GM12874 (cell line): ENCODE measurements around the gene FBXO9.

Source experiments
- TF ChIP-seq, protein P1 (sequence below): IDR thresholded peaks from 2 replicates; pipeline ENCODE4 v1.5.1; 2011; ENCODE audit warnings: low read depth, mild to moderate bottlenecking, control low read depth, low read length, moderate library complexity; ENCODE audit not compliant: insufficient read depth

The FBXO9 gene

DNA sequence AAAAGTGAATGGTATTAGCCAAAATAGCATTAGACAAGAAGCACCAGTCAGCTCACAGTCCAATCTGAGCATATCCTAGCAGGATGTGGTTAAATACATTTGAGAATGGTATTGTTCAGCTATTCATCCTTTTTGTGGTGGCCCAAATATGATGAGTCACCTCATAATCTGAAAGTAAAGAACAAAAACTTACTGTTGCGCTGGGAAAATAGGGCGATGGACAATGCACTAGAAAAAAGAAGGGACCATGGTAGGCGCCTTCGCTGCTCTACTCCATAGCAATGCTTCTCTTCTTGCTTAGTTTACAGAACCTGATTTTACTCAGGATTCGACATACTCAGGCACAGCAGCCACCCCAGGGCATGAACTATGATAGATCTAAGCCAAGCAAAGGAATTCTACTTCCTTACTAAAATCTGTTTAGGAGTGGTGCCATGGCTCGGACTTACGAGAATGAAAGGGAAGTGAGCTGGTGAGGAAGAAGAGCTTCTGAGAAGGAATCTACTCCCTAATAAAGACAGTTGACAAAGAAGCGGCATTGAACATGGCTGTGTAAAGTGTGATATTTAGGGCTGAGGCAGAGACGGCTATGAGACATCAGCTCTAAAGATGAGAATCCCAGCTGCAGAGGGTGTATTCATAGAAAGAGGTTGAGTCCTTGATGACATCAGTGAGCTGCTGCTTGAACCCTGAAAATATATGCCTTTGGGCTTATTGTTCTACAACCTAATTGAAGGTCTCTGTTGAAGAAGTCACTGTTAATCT is 16.6 kb upstream of the FBXO9 start:
- TF ChIP-seq, protein P1, sequence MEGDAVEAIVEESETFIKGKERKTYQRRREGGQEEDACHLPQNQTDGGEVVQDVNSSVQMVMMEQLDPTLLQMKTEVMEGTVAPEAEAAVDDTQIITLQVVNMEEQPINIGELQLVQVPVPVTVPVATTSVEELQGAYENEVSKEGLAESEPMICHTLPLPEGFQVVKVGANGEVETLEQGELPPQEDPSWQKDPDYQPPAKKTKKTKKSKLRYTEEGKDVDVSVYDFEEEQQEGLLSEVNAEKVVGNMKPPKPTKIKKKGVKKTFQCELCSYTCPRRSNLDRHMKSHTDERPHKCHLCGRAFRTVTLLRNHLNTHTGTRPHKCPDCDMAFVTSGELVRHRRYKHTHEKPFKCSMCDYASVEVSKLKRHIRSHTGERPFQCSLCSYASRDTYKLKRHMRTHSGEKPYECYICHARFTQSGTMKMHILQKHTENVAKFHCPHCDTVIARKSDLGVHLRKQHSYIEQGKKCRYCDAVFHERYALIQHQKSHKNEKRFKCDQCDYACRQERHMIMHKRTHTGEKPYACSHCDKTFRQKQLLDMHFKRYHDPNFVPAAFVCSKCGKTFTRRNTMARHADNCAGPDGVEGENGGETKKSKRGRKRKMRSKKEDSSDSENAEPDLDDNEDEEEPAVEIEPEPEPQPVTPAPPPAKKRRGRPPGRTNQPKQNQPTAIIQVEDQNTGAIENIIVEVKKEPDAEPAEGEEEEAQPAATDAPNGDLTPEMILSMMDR: no peak

DNA sequence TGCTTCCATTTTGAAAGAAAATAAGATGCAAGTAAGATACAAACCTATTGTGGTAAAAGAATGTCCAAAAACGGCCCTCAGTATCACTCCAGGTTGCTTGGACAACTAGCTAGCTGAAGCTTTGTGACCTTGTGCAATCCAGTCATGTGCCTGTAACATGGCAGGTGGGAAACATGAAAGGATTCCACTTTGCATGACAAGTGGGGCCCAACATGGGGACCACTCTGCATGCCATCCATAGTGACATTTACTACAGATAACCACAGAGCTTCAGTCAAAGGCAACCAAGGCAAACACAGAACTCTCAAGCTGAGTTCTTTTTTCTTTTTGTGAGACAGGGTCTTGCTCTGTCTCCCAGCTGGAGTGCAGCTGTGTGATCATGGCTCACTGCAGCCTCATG is 15.8 kb upstream of the FBXO9 start:
- TF ChIP-seq, protein P1: no peak

DNA sequence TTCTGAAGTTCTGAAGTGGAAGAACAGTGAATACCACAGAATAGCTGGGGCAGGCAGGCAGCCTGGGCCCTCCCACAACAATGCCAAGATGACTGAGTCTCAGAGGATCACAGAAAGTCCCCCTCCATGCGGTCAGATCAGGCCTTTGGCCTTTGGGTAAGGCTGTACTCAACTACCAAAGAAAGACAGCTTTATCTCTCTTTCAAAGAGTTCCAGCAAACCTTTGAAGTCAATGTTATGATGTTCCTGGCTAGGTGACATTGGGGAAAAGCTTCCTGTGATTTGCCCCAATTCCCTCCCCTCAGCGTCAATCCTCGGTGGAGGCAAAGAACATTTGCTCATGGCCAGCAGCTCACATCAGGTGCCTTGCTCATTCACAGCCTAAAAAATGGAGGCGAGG is 10.7 kb upstream of the FBXO9 start:
- TF ChIP-seq, protein P1: no peak

DNA sequence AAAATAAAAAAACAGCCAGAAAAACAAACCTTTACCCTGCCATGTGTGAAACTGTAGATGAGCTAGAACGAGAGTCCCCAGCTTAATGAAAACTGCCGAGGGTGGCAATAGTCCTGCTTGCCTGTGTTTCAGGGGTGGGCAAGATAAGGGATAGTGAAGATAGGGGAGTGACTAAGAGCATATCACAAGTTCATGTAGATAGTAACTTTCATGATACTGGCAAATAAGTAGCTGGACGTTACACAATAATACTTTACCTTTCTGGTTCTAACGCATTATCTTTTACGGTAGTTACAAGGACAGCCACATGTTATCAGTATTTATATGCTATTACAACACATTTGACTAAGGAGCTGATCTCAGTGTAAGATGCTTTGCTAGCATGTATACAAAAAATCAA is 9.3 kb upstream of the FBXO9 start:
- TF ChIP-seq, protein P1: no peak

DNA sequence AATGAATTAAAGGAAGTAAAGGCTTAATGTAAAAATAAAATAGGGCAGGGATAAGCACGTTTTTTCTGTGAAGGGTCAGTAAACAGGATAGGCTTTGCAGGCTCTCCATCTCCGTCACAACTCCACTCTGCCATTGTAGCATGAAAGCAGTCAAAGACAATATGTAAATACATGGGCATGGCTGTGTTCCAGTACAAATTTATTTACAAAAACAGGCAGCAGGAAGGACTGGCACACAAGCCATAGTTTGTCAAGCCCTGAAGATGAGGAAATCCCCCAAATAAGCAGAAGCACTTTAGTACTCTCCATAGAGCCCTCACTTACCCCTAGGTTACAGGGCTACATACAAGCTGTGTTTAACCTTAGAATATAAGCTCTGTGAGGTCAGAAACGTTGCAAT is 8.9 kb upstream of the FBXO9 start:
- TF ChIP-seq, protein P1: no peak

DNA sequence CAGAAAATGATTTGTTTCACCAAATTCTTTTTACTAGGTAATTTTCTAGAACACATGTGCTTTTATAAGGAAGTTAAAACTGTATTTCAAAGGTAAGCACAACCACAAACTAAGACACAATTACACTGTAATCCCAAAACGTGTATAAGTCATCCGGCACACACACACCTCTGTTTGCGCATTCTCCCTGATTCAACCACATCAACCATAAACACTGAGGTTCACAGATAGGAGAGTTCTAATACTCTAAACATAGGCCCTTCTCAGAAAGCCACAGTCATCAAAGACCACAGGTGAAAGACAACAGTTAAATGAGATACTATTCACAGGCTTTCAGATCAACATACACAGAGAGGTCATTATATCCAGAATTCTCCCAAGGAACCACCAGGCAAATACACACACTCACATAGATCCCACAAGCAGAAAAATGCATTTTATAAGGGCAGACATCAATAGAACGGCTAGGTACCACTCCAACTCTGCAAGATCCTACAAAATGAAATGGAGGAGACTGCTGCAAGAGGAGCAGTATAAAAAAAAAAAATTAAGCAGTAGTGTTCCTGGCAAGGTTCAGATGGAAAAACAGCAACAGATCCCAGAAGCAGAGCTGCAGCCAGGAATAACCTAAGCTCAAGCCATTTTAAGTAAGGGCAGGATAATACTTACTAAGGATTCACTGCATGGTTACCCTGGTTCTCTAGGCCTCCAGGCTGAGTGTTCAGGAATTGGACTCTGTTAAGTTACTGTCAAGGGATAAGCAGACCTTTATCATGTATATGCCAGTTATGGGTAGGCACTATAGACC is 6.6 kb upstream of the FBXO9 start:
- TF ChIP-seq, protein P1: no peak
